HUES48 (cell line): Measurements from ENCODE around the gene SAPCD1.

Experiments used
- H3K27ac ChIP-seq: one replicate; pipeline ENCODE4 v1.7.0; 2013; ENCODE audit warnings: low read depth, low read length, inconsistent platforms
- H3K27me3 ChIP-seq: 2 replicates; pipeline ENCODE4 v1.6.1; 2013; ENCODE audit warnings: mild to moderate bottlenecking, low read length; ENCODE audit not compliant: control insufficient read depth, insufficient read depth
- H3K36me3 ChIP-seq: 2 replicates; pipeline ENCODE4 v1.6.1; 2013; ENCODE audit warnings: low read length; ENCODE audit not compliant: control insufficient read depth, insufficient read depth
- H3K4me1 ChIP-seq: 2 replicates; pipeline ENCODE4 v1.6.1; 2013; ENCODE audit warnings: mild to moderate bottlenecking, low read length; ENCODE audit not compliant: control insufficient read depth, insufficient read depth
- H3K4me3 ChIP-seq: 2 replicates; pipeline ENCODE4 v1.5.1; 2013; ENCODE audit warnings: mild to moderate bottlenecking, low read depth, low read length
- H3K9ac ChIP-seq: 2 replicates; pipeline ENCODE4 v1.6.1; 2013; ENCODE audit warnings: mild to moderate bottlenecking, low read depth, low read length, moderate library complexity
- H3K9me3 ChIP-seq: 2 replicates; pipeline ENCODE4 v1.6.1; 2013; ENCODE audit warnings: low read length; ENCODE audit not compliant: control insufficient read depth, insufficient read depth

Gene SAPCD1

GRCh38 chr6:31739639-31740396 is 22.6 kb upstream of the SAPCD1 start, which contains the start of gene MSH5:
Gene MSH5 (plus strand): TSS chr6:31740005. CDS start chr6:31740467, 462 bp downstream.
- Histone ChIP-seq H3K9me3 (no peaks in the 10 kb centered on the region), H3K4me3 (peak within 1 kb of the TSS; percentile 60), H3K27ac (peak within 1 kb of the TSS; percentile 87), H3K4me1 (peaks cover 28% of the 10 kb centered on the region), H3K27me3 (no peaks in the 10 kb centered on the region), H3K9ac (peak within 1 kb of the TSS; percentile 97), H3K36me3 (peaks cover 11% of the 10 kb centered on the region)

- H3K9ac ChIP-seq, result peak overlapping the region; percentile 97
- H3K27ac ChIP-seq, result peak overlapping the region; percentile 86
- H3K9me3 ChIP-seq, result no peaks in the 10 kb centered on the region
- H3K27me3 ChIP-seq, result no peaks in the 10 kb centered on the region
- H3K4me3 ChIP-seq, result peak overlapping the region; percentile 59
- peaks cover 28% of the 10 kb centered on the region for H3K4me1 ChIP-seq
- H3K36me3 ChIP-seq, result peaks cover 11% of the 10 kb centered on the region
Observed at GRCh38 chr6:31740397-31741223, 21.8 kb upstream of the SAPCD1 start.

GRCh38 chr6:31741815-31742214 is 20.6 kb upstream of the SAPCD1 start:
- no peak overlapping the region for H3K4me3 ChIP-seq
- no peaks in the 10 kb centered on the region for H3K9me3 ChIP-seq
- no peak overlapping the region for H3K9ac ChIP-seq
- peaks cover 25% of the 10 kb centered on the region for H3K4me1 ChIP-seq
- H3K27me3 ChIP-seq, result no peaks in the 10 kb centered on the region
- H3K36me3 ChIP-seq, result peaks cover 11% of the 10 kb centered on the region
- no peak overlapping the region for H3K27ac ChIP-seq

DNA sequence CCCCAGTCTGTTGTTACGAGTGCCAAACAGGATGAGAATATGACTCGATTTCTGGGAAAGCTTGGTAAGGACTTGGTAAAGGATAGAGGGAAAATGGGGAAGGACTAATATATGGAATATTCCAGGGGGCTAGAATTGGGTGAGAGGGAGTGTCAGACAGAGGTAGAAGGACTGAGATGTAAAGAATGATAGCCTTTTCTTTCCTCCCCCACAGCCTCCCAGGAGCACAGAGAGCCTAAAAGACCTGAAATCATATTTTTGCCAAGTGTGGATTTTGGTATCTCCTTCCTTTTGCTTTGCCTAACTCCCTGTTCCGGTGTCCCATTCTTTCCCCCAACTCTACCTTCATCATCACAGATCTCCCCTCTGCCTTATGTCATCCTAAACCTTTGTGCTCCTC is 19.6 kb upstream of the SAPCD1 start:
- no peak overlapping the region for H3K27ac ChIP-seq
- H3K9me3 ChIP-seq, result no peaks in the 10 kb centered on the region
- no peak overlapping the region for H3K4me3 ChIP-seq
- H3K4me1 ChIP-seq, result peaks cover 19% of the 10 kb centered on the region
- H3K36me3 ChIP-seq, result peaks cover 21% of the 10 kb centered on the region
- H3K27me3 ChIP-seq, result no peaks in the 10 kb centered on the region
- H3K9ac ChIP-seq, result no peak overlapping the region

DNA sequence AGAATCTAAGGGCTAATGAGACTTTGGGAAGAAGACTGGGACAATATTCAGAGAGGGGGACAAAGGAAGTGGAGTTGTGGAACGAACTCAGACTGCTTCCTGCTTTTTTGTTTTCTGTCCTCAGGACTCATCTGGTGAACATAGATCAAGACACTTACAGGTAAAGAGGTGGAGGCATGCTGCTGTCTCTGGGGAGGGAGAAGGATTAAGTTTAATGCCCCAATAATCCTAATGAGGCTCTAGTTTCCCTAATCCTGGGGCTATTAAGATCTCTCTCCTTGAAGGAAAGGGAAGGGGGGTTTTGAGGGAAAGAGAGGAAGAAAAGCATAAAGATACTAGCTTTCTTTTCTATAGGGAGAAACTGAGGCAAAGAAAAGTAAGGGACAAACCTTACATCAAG is 18.0 kb upstream of the SAPCD1 start:
- H3K27ac ChIP-seq, result no peak overlapping the region
- H3K4me1 ChIP-seq, result peaks cover 5% of the 10 kb centered on the region; the same call in 1 of the 2 replicates

DNA sequence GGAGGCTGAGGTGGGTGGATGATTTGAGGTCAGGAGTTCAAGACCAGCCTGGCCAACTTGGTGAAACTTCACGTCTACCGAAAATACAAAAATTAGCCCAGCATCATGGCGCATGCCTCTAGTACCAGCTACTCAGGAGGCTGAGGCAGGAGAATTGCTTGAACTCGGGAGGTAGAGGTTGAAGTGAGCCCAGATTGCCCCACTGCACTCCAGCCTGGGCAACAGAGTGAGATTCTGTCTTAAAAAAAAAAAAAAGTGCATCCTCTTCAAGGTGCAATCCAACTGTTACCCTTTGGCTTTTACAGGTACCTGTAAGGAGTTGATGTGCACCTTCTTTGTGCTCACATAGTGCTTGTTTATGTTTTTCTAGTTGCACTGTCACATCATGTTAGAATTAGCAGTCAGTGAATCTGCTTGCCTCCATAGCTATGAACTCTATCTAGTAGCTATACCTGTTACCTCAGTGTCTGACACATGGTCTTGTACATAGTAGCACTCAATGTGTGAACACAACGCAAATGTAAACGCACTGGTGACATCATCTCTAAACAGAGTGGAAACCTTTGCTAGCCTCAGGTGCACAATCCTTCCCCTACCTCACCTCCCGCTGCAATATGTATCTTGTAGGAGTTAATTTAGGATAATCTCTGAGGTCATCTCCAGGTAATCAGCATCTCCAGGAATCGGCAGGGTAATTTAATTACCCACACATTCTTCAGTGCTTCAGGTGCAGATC is 13.0 kb upstream of the SAPCD1 start:
- Histone ChIP-seq H3K27me3 (no peaks in the 10 kb centered on the region), H3K27ac (no peak overlapping the region), H3K4me3 (no peak overlapping the region), H3K9ac (no peak overlapping the region), H3K9me3 (no peaks in the 10 kb centered on the region), H3K36me3 (peaks cover 12% of the 10 kb centered on the region), H3K4me1 (no peaks in the 10 kb centered on the region)

More for the DNA sequence above, 18.0 kb upstream of the SAPCD1 start:
- peaks cover 23% of the 10 kb centered on the region for H3K36me3 ChIP-seq
- no peak overlapping the region for H3K9ac ChIP-seq
- no peaks in the 10 kb centered on the region for H3K9me3 ChIP-seq
- no peaks in the 10 kb centered on the region for H3K27me3 ChIP-seq
- H3K4me3 ChIP-seq, result no peak overlapping the region

DNA sequence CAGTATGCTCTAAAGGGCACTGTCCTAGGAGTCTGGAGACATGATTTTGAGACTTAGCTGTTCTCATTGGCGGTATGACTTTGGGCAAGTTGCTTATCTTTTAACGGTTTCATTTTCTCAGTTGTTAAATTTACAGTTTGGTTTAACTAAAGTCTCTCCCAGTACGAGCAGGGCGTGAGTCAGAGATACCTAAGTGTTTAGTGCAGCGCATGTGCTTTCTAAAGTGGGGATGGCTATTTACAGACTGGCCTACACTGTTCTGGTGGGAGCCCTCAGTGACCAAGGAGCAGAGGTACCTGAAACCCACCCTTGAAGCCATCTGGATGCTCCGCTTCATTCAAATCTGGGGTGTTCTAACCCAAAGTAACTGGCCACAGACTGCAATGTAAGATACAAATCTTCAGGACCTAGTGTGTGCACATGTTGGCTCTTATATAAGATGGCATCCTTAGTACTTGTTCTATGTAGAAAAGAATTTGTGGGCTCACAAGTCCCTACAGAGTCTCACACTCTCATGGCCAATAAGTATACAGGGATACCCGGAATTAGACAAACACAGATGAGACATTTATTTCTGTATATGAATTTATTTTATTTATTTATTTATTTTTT is 11.9 kb upstream of the SAPCD1 start:
- no peaks in the 10 kb centered on the region for H3K27me3 ChIP-seq

GRCh38 chr6:31752739-31753319 is 9.6 kb upstream of the SAPCD1 start:
- Histone ChIP-seq H3K27ac (no peak overlapping the region), H3K9ac (no peak overlapping the region), H3K27me3 (no peaks in the 10 kb centered on the region), H3K36me3 (peaks cover 3% of the 10 kb centered on the region), H3K4me3 (no peak overlapping the region), H3K9me3 (no peaks in the 10 kb centered on the region), H3K4me1 (no peaks in the 10 kb centered on the region)

More for the DNA sequence above, 11.9 kb upstream of the SAPCD1 start:
- no peak overlapping the region for H3K4me3 ChIP-seq
- no peak overlapping the region for H3K27ac ChIP-seq
- H3K4me1 ChIP-seq, result no peaks in the 10 kb centered on the region
- H3K9me3 ChIP-seq, result no peaks in the 10 kb centered on the region
- no peak overlapping the region for H3K9ac ChIP-seq
- H3K36me3 ChIP-seq, result peaks cover 12% of the 10 kb centered on the region

- Histone ChIP-seq H3K9me3 (no peaks in the 10 kb centered on the region), H3K4me1 (peaks cover 2% of the 10 kb centered on the region; the same call in 1 of the 2 replicates), H3K36me3 (peaks cover 32% of the 10 kb centered on the region), H3K9ac (no peak overlapping the region), H3K27ac (no peak overlapping the region), H3K27me3 (no peaks in the 10 kb centered on the region), H3K4me3 (no peak overlapping the region)
Observed at GRCh38 chr6:31758281-31758680, 4.2 kb upstream of the SAPCD1 start.

DNA sequence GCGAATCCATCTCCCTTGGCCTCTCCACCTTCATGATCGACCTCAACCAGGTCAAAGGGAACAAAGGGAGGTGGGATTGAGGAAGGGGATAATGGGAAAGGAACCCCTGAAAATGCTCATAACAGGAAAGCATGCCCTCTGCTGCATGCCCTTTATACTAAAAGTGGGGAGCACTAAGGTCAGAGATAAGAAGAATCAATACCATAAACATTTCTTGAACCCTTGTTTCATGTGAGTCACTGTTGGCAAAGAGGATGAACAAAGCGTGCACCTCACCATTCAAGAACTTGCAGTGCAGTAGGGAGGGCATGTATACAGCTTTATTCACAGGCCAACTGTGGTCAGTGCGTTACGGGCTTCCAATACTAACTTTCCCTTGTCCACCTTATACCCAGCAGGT is 1.7 kb upstream of the SAPCD1 start:
- peaks cover 35% of the 10 kb centered on the region for H3K36me3 ChIP-seq

More for the DNA sequence above, 1.7 kb upstream of the SAPCD1 start:
- Histone ChIP-seq H3K9me3 (no peaks in the 10 kb centered on the region), H3K4me3 (no peak overlapping the region), H3K9ac (no peak overlapping the region), H3K27ac (no peak overlapping the region), H3K4me1 (peaks cover 4% of the 10 kb centered on the region; the same call in 1 of the 2 replicates), H3K27me3 (no peaks in the 10 kb centered on the region)
